ENCODE data around the gene CHADL. TPM values are rescaled to one million over a fixed set of nuclear protein-coding genes. Genes with fewer than 3 reads are reported as not detected.
A peak's percentile ranks its signal among the peaks of the same experiment; 100 is the strongest.

The CHADL gene
- total and polyA plus RNA-seq, 2 of the 8 experiments (the other 6 are each of a cell fraction or from before 2014, with no cell fraction given), result 0.78 to 1.4 TPM

DNA sequence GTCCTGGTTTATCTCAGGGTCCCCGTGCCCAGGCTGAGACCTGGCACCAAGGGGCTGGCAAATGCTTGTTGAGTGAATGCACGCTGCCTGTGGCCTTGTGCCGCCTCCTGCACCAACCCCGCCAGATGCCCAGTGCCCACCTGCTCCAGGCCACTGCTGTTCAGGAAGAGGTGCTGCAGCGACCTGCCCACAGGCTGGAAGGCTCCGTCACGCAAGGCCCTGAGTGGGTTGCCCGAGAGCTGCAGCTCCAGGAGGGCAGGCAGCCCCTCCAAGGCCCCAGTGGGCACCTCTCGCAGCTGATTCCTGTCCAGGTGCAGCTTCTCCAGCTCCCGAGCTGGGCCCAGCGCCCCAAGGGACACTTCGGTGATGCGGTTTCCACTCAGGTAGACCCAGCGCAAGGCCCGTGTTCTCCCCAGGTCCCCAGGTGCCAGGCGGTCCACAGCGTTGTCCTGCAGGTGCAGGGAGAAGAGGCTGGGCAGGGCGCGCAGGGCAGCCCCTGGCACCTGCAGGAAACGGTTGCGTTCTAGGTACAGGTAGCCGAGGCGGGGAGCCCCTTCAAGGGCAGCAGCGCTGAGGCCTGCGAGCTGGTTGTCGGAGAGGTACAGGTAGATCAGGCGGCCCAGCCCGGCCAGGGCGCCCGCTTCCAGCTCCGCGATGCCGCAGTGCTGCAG lies 3.6 kb downstream of the CHADL start:
- Histone ChIP-seq H2BK15ac (ENCODE audit: low read length) (peak overlapping the region; percentile 25; the same call in 1 of the 2 replicates), H2AFZ (ENCODE audit: low read length) (peak overlapping the region; percentile 15; the same call in 1 of the 2 replicates), H3K79me1 (ENCODE audit: low read depth, low read length) (no peaks in the 10 kb centered on the region), H4K8ac (ENCODE audit: extremely low read depth, insufficient read depth, low read length) (peak overlapping the region; percentile 91; the same call in 1 of the 2 replicates), H3K23me2 (ENCODE audit: low read depth, low read length) (peaks cover 2% of the 10 kb centered on the region; the same call in 1 of the 2 replicates), H2AK5ac (ENCODE audit: low read depth, low read length) (no peak overlapping the region), H3K4me1 (replicated peaks in 1 of 4; ENCODE audit: control insufficient read depth in 3 of 4, insufficient read depth in 4 of 4, low read length in 3 of 4) (peaks cover 4 to 17% (median 11%) of the 10 kb centered on the region in 4 experiments; a peak in 6 of 7 replicates), H3K79me2 (ENCODE audit: control insufficient read depth in 1 of 2, insufficient read depth in 2 of 2, low read length in 2 of 2) (no peaks in the 10 kb centered on the region), H3K4ac (replicated peaks; ENCODE audit: insufficient read length, low read depth, low read length) (no peak overlapping the region), H3K14ac (ENCODE audit: insufficient read length) (no peak overlapping the region), H2BK120ac (replicated peaks; ENCODE audit: low read depth, low read length) (no peak overlapping the region), H3K23ac (ENCODE audit: insufficient read length) (no peak overlapping the region), H3K56ac (replicated peaks; ENCODE audit: insufficient read length, low read depth, low read length) (no peak overlapping the region), H2BK20ac (ENCODE audit: low read length) (peak overlapping the region; percentile 40; the same call in 1 of the 2 replicates), H3K36me3 (ENCODE audit: control insufficient read depth in 2 of 4, insufficient read depth in 4 of 4, low read length in 3 of 4) (no peaks in the 10 kb centered on the region), H4K5ac (ENCODE audit: insufficient read length, low read depth, low read length) (no peak overlapping the region), H3K4me2 (ENCODE audit: insufficient read depth in 1 of 2, low read depth in 2 of 2, low read length in 2 of 2) (peak overlapping the region; percentile 39 to 69; a peak in 3 of 4 replicates), H3K4me3 (ENCODE audit: extremely low read depth in 1 of 4, insufficient read depth in 2 of 4, low read depth in 3 of 4, low read length in 4 of 4) (peak overlapping the region in 3 of 4 experiments; percentile 26 to 53 (median 29); a peak in 7 of 8 replicates), H4K91ac (replicated peaks; ENCODE audit: insufficient read length, low read length) (peak overlapping the region; percentile 84), H4K20me1 (replicated peaks in 1 of 2; ENCODE audit: control insufficient read depth in 1 of 2, insufficient read depth in 2 of 2, low read length in 2 of 2) (no peaks in the 10 kb centered on the region), H2BK12ac (ENCODE audit: low read depth, low read length) (peak overlapping the region; percentile 64; the same call in 1 of the 2 replicates), H3K18ac (ENCODE audit: extremely low read depth, low read length) (peak overlapping the region; percentile 51; the same call in 1 of the 2 replicates), H3K27ac (ENCODE audit: low read depth, low read length) (no peak overlapping the region), H3K9me3 (ENCODE audit: insufficient read depth in 2 of 2, low read depth in 1 of 2, low read length in 1 of 2) (no peaks in the 10 kb centered on the region), H3K9ac (replicated peaks in 1 of 4; ENCODE audit: extremely low read depth in 1 of 4, low read depth in 3 of 4, low read length in 3 of 4) (peak overlapping the region in 1 of 4 experiments; percentile 48; a peak in 2 of 7 replicates), H3K27me3 (replicated peaks in 1 of 4; ENCODE audit: control insufficient read depth in 3 of 4, extremely low read depth in 1 of 4, insufficient read depth in 3 of 4, low read length in 3 of 4) (peaks cover 0 to 4% (median 0%) of the 10 kb centered on the region in 4 experiments; a peak in 3 of 7 replicates), H2BK5ac (ENCODE audit: low read depth, low read length) (peak overlapping the region; percentile 52; the same call in 1 of the 2 replicates)
- CTCF ChIA-PET (ENCODE audit: partially characterized antibody), result interaction anchor here (0.6 to 2.6 kb wide), 25 partner anchors 8 to 315 kb away, joined by 3 to 23 read pairs (median 5); partner anchors contain the start of gene RBX1
- DNase-seq (ENCODE audit: low read depth in 1 of 2, low spot score in 2 of 2), result peak; percentile 85 to 92
- TF ChIP-seq TBP (IDR thresholded peaks at IDR 0.05; ENCODE audit: low read depth, low read length) (peak; percentile 87), GABPA (IDR thresholded peaks at IDR 0.05; ENCODE audit: borderline replicate concordance, insufficient read depth, low read length) (no peak; the same call in 1 of the 2 replicates), POU5F1 (IDR thresholded peaks at IDR 0.05; ENCODE audit: low read depth, low read length) (no peak), GTF2F1 (IDR thresholded peaks at IDR 0.05; ENCODE audit: borderline replicate concordance, low read depth, low read length) (peak; percentile 53; the same call in 1 of the 2 replicates), SUZ12 (IDR thresholded peaks at IDR 0.05; ENCODE audit: low read length) (0 out of 2 replicates have a peak, but pooled peaks have one; percentile 4), RAD21 (IDR thresholded peaks at IDR 0.05 in 1 of 2, conservative IDR thresholded peaks at IDR 0.05 in 1 of 2; ENCODE audit: low read depth in 2 of 2, low read length in 2 of 2) (no peak), ASH2L (IDR thresholded peaks at IDR 0.05; ENCODE audit: low read length) (peak; percentile 14)
- no peak for FAIRE-seq
- POLR2A ChIA-PET (ENCODE audit: partially characterized antibody), result interaction anchor here (0.7 to 3.8 kb wide), 16 partner anchors 8 to 314 kb away, joined by 3 to 25 read pairs (median 4); no protein-coding TSS in a partner anchor
- 53% methylated on average over 30 of the region's 33 CpGs; no CpG with 5 or more reads in 1 of the 2 experiments for WGBS, 2 experiments (ENCODE audit: extremely low coverage in 1 of 2, insufficient coverage in 1 of 2, insufficient read length in 1 of 2, insufficient replicate concordance in 2 of 2, low coverage in 1 of 2, low lambda C conversion rate in 2 of 2, missing lambda C conversion rate in 1 of 2)
